ENCODE results near the gene TTLL5. TPM values are rescaled to one million over a fixed set of nuclear protein-coding genes. Genes with fewer than 3 reads are reported as not detected.

The TTLL5 gene
- total RNA-seq, 1 donor from 2014 or later: 51.9 TPM

GRCh38 chr14:75959031-75959430 lies 298.0 kb downstream of the TTLL5 start:
- Mint-ChIP-seq H3K36me3 (ENCODE audit: insufficient read depth) (peaks cover 8% of the 10 kb centered on the region), H3K27ac (no peak overlapping the region), H3K4me1 (ENCODE audit: low read depth) (no peaks in the 10 kb centered on the region), H3K27me3 (no peaks in the 10 kb centered on the region), H3K4me3 (ENCODE audit: low read depth) (no peak overlapping the region), H3K9me3 (ENCODE audit: low read depth) (no peaks in the 10 kb centered on the region)
- TF ChIP-seq CTCF (IDR thresholded peaks at IDR 0.05; ENCODE audit: unreplicated experiment): no peak
- no peak for DNase-seq (ENCODE audit: low spot score, unreplicated experiment)

GRCh38 chr14:75960231-75960630 lies 299.2 kb downstream of the TTLL5 start:
- TF ChIP-seq CTCF (IDR thresholded peaks at IDR 0.05; ENCODE audit: unreplicated experiment): no peak
- Mint-ChIP-seq H3K9me3 (ENCODE audit: low read depth) (no peaks in the 10 kb centered on the region), H3K4me3 (ENCODE audit: low read depth) (no peak overlapping the region), H3K36me3 (ENCODE audit: insufficient read depth) (peaks cover 5% of the 10 kb centered on the region), H3K27ac (no peak overlapping the region), H3K27me3 (no peaks in the 10 kb centered on the region), H3K4me1 (ENCODE audit: low read depth) (no peaks in the 10 kb centered on the region)
- no peak for DNase-seq (ENCODE audit: low spot score, unreplicated experiment)

- DNase-seq (ENCODE audit: low spot score, unreplicated experiment): no peak
- H3K36me3 Mint-ChIP-seq (ENCODE audit: insufficient read depth): peaks cover 14% of the 10 kb centered on the region
Observed at GRCh38 chr14:75961662-75962061, 300.6 kb downstream of the TTLL5 start.

GRCh38 chr14:75967866-75968265 lies 306.8 kb downstream of the TTLL5 start:
- Mint-ChIP-seq H3K4me1 (ENCODE audit: low read depth) (peaks cover 14% of the 10 kb centered on the region), H3K4me3 (ENCODE audit: low read depth) (no peak overlapping the region), H3K27ac (no peak overlapping the region), H3K27me3 (no peaks in the 10 kb centered on the region), H3K36me3 (ENCODE audit: insufficient read depth) (peaks cover 9% of the 10 kb centered on the region), H3K9me3 (ENCODE audit: low read depth) (no peaks in the 10 kb centered on the region)
- no peak for DNase-seq (ENCODE audit: low spot score, unreplicated experiment)
- no peak for TF ChIP-seq CTCF (IDR thresholded peaks at IDR 0.05; ENCODE audit: unreplicated experiment)

More at GRCh38 chr14:75961662-75962061, 300.6 kb downstream of the TTLL5 start:
- H3K9me3 Mint-ChIP-seq (ENCODE audit: low read depth): no peaks in the 10 kb centered on the region
- no peak overlapping the region for H3K4me3 Mint-ChIP-seq (ENCODE audit: low read depth)
- no peaks in the 10 kb centered on the region for H3K27me3 Mint-ChIP-seq
- H3K27ac Mint-ChIP-seq: no peak overlapping the region
- TF ChIP-seq CTCF (IDR thresholded peaks at IDR 0.05; ENCODE audit: unreplicated experiment): no peak
- H3K4me1 Mint-ChIP-seq (ENCODE audit: low read depth): no peaks in the 10 kb centered on the region

GRCh38 chr14:75968456-75968855 lies 307.4 kb downstream of the TTLL5 start:
- no peaks in the 10 kb centered on the region for H3K27me3 Mint-ChIP-seq
- H3K4me1 Mint-ChIP-seq (ENCODE audit: low read depth): peaks cover 20% of the 10 kb centered on the region
- peaks cover 9% of the 10 kb centered on the region for H3K36me3 Mint-ChIP-seq (ENCODE audit: insufficient read depth)
- no peak for TF ChIP-seq CTCF (IDR thresholded peaks at IDR 0.05; ENCODE audit: unreplicated experiment)
- DNase-seq (ENCODE audit: low spot score, unreplicated experiment): no peak
- H3K27ac Mint-ChIP-seq: no peak overlapping the region
- H3K4me3 Mint-ChIP-seq (ENCODE audit: low read depth): no peak overlapping the region
- H3K9me3 Mint-ChIP-seq (ENCODE audit: low read depth): no peaks in the 10 kb centered on the region
